AG10803 (cell line): Measurements from ENCODE around the gene ZNF773.
A peak's percentile ranks its signal among the peaks of the same experiment; 100 is the strongest.
"Not testable (repeated sequence)": the region's sequence is repeated elsewhere in the genome, so short reads cannot be mapped to it uniquely, and the experiment has no call there.

Source experiments
- DNase-seq: peaks from one replicate; pipeline ENCODE4 v3.0.0; 2010; ENCODE audit warnings: low read depth
- H3K4me3 ChIP-seq: 2 replicates; pipeline ENCODE4 v1.5.1; 2011; ENCODE audit warnings: mild to moderate bottlenecking, low read length, control low read depth
- TF ChIP-seq, protein P1 (sequence below): conservative IDR thresholded peaks from 2 replicates; pipeline ENCODE4 v1.5.1; 2011; ENCODE audit warnings: mild to moderate bottlenecking, low read length, control low read depth, inconsistent platforms

Gene ZNF773

GRCh38 chr19:57487477-57488298 is 12.1 kb upstream of the ZNF773 start, which contains the start of gene ZNF419:
TSS of gene ZNF419 (plus strand) at chr19:57487750. CDS start at chr19:57487951, 201 bp downstream.
- DNase-seq, result peak; percentile 81
- H3K4me3 ChIP-seq, result peak within 1 kb of the TSS; percentile 92
- TF ChIP-seq, protein P1, sequence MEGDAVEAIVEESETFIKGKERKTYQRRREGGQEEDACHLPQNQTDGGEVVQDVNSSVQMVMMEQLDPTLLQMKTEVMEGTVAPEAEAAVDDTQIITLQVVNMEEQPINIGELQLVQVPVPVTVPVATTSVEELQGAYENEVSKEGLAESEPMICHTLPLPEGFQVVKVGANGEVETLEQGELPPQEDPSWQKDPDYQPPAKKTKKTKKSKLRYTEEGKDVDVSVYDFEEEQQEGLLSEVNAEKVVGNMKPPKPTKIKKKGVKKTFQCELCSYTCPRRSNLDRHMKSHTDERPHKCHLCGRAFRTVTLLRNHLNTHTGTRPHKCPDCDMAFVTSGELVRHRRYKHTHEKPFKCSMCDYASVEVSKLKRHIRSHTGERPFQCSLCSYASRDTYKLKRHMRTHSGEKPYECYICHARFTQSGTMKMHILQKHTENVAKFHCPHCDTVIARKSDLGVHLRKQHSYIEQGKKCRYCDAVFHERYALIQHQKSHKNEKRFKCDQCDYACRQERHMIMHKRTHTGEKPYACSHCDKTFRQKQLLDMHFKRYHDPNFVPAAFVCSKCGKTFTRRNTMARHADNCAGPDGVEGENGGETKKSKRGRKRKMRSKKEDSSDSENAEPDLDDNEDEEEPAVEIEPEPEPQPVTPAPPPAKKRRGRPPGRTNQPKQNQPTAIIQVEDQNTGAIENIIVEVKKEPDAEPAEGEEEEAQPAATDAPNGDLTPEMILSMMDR, result peak; percentile 14; the same call in 1 of the 2 replicates

DNA sequence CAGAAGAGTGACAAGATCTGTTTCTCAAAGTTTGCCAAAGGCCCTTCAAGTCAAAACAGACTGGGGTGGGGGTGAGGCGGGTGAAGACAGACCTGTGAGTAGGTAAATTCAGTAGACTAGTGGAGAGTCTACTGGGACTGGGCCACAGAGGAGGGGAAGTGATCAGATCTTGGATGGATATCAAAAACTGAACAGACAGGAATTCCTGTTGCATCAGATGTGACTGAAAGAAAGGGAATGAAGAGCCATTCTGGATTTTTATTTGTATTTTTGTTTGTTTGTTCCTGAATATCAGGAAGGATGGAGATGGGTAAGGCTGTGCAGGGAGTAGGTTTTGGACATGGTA is 11.5 kb upstream of the ZNF773 start:
- DNase-seq, result peak; percentile 49
- peak overlapping the region; percentile 62 for H3K4me3 ChIP-seq

- H3K4me3 ChIP-seq, DNase-seq: not testable (repeated sequence)
Observed at GRCh38 chr19:57499332-57499679, 432 bp upstream of the ZNF773 start.

DNA sequence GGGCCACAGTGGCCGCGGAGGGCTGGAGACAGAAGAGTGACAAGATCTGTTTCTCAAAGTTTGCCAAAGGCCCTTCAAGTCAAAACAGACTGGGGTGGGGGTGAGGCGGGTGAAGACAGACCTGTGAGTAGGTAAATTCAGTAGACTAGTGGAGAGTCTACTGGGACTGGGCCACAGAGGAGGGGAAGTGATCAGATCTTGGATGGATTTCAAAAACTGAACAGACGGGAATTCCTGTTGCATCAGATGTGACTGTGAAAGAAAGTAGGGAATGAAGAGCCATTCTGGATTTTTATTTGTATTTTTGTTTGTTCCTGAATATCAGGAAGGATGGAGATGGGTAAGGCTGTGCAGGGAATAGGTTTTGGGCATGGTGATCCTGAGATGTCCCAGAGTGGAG is 662 bp downstream of the ZNF773 start:
- peak overlapping the region; percentile 71 for H3K4me3 ChIP-seq

GRCh38 chr19:57506163-57506562 is 6.4 kb downstream of the ZNF773 start:
- DNase-seq, result no peak
- no peak overlapping the region for H3K4me3 ChIP-seq

More for the DNA sequence above, 662 bp downstream of the ZNF773 start:
- peak; percentile 69 for DNase-seq

DNA sequence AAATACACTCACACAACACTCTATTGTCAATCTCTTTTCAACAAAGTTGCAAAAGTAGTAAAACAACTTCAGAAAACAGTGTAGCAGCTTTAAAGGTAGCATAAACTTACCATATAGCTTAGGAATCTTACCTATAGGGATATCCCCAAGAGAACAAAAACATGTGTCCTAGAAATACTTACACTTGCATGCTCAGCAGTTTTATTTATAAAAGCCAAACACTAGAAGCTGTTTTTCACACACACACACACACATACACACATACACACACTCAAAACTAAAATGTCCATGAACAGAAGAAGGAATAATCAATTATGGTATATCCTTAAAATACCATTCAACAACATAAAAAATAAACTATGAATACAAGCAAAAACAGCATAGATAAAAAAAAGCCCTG is 11.7 kb downstream of the ZNF773 start:
- no peak overlapping the region for H3K4me3 ChIP-seq
- DNase-seq, result no peak
- TF ChIP-seq, protein P1, result no peak

More at GRCh38 chr19:57506163-57506562, 6.4 kb downstream of the ZNF773 start:
- TF ChIP-seq, protein P1, result no peak

DNA sequence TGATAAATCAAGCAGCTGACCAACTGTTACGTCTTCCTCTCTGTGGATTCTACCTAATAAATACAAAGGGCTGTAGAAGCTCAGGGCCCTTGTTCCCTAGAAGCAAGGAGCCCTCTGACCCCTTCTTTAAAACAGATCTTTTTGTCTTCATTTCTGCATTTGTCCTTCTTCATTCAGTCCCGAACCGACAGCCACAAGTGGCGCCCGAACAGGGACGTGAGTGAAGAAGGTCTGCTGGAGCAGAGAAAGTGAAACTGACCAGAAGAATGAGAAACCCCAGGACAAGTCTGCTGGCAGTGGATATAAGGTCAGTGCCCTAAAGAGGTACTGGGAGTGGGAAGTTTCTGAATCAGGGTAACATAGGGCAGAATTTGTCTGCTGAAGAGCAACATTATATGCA is 13.1 kb downstream of the ZNF773 start:
- DNase-seq, result peak; percentile 6
- H3K4me3 ChIP-seq, result no peak overlapping the region
- TF ChIP-seq, protein P1, result no peak

DNA sequence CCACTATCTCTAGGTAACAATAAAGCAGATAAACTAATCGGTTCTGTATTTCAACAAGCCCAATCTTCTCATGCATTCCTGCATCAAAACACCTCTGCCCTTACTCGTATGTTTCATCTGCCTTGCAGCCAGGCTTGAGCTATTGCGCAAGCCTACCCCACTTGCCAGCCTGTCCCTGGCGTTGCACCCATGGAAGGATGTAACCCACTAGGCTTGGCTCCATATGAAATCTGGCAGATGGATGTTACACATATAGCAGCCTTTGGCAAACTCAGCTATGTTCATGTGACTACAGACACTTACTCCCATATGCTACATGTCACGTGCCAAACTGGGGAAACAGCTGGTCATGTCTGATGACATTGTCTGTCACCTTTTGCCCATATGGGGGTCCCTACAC is 15.5 kb downstream of the ZNF773 start:
- TF ChIP-seq, protein P1, result no peak

GRCh38 chr19:57518021-57518420 is 18.3 kb downstream of the ZNF773 start:
- not testable (repeated sequence) for H3K4me3 ChIP-seq, DNase-seq

More for the DNA sequence above, 15.5 kb downstream of the ZNF773 start:
- no peak for DNase-seq
- H3K4me3 ChIP-seq, result no peak overlapping the region
